Esophagus squamous epithelium (tissue), 5 donors: ENCODE results near the gene HAVCR1. TPM values are rescaled to one million over a fixed set of nuclear protein-coding genes. Genes with fewer than 3 reads are reported as not detected.
"Not testable (repeated sequence)": the region's sequence is repeated elsewhere in the genome, so short reads cannot be mapped to it uniquely, and the experiment has no call there.

Experiments used
- DNase-seq: peaks from one replicate; lab custom pipeline; 2025; lab: John Stamatoyannopoulos, UW
- H3K27ac ChIP-seq, 4 donors: fragments of 200-600 bp; sonication (generic); one replicate each; pipeline ENCODE4 v1.5.1; 2016 to 2019; ENCODE audit warnings: mild to moderate bottlenecking in 1 of 4
- H3K27me3 ChIP-seq, 4 donors: fragments of 200-600 bp; sonication (generic); 1 replicate in 3 of 4; 2 replicates in 1 of 4; pipeline versions ENCODE4 v1.5.1 to v1.6.0; 2017 to 2021; ENCODE audit warnings: antibody characterized with exemption in 1 of 4
- H3K36me3 ChIP-seq, 3 donors: fragments of 200-600 bp; sonication (generic); one replicate each; pipeline ENCODE4 v1.5.1; 2016 to 2019
- H3K4me1 ChIP-seq, 3 donors: fragments of 200-600 bp; sonication (generic); one replicate each; pipeline ENCODE4 v1.5.1; 2017 to 2019
- H3K4me3 ChIP-seq, 4 donors: fragments of 200-600 bp; sonication (generic); 1 replicate in 3 of 4; 2 replicates in 1 of 4; pipeline ENCODE4 v1.5.1; 2016 to 2019; ENCODE audit warnings: mild to moderate bottlenecking in 2 of 4, moderate library complexity in 1 of 4
- H3K9me3 ChIP-seq, 3 donors: fragments of 200-600 bp; sonication (generic); one replicate each; pipeline ENCODE4 v1.5.1; 2016 to 2019
- POLR2A ChIP-seq, 4 donors: fragments of 450-650 bp; IDR thresholded peaks; one replicate each; pipeline ENCODE4 v1.6.1; 2017; ENCODE audit warnings: antibody characterized with exemption in 4 of 4, mild to moderate bottlenecking in 4 of 4, moderate library complexity in 3 of 4
- WGBS, 2 donors: methylation state at CpG; one replicate each; pipeline ENCODE4 v1.1.5; 2018; 5-methylcytosine and 5-hydroxymethylcytosine counted together
- intact Hi-C: fragments of 100-400 bp; cut with DNase I; formaldehyde crosslinking; loops from one replicate; pipeline ENCODE4 v1.15.0; 2022
- total RNA-seq, 4 donors: library from RNA; depleted of rRNA; stranded (reverse); fragments of >200 nt; gene quantifications; one replicate each; pipeline ENCODE4 v1.1.0, GENCODE V29; 2016
- TF ChIP-seq, protein P1 (sequence below), 6 experiments: fragments of 450-650 bp in 4 of 6; fragments of 200-600 bp in 2 of 6; sonication (generic) in 2 of 6; IDR thresholded peaks; one replicate each; pipeline ENCODE4 v1.5.1; 2016 to 2019; ENCODE audit warnings: antibody characterized with exemption in 6 of 6, mild to moderate bottlenecking in 4 of 6, moderate library complexity in 4 of 6
- donor health status: DM: yes; HTN: yes; CAD: no.

The HAVCR1 gene
- total RNA-seq, 4 donors from 2014 or later: 0.19 TPM; not detected in 3

DNA sequence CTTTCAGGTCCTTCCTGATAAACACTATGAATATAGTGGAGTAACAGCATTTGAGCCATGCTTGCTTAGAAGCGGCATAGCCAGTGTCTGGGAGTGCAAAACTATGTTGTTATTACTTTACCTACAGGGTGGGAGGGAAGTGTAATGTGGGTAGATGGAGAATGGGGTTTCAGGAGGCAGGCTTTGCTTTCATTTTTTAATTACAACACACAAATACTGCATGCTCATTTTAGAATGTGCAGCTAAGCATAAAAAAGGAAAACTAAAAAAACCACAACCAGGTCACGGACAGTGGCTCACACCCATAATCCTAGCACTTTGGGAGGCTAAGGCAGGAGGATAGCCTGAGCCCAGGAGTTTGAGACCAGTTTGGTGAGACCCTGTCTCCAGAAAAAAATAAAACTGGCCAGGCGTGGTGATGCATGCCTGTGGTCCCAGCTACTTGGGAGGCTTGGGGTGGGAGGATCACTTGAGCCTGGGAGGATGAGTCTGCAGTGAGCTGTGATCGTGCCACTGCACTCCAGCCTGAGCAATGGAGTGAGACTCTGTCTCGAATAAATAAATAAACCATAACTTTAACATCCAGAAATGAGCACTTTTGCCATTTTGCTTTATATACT, 20.2 kb downstream of the HAVCR1 start:
- intact Hi-C loops: no loop called here
- WGBS, 2 donors: 70 to 82% methylated on average over 5 of the region's 5 CpGs
- H3K4me3 ChIP-seq: no peak overlapping the region
- no peaks in the 10 kb centered on the region for H3K9me3 ChIP-seq
- no peaks in the 10 kb centered on the region for H3K36me3 ChIP-seq
- no peak for DNase-seq
- H3K27me3 ChIP-seq: no peaks in the 10 kb centered on the region
- H3K4me1 ChIP-seq: no peaks in the 10 kb centered on the region
- TF ChIP-seq POLR2A (IDR thresholded peaks at IDR 0.05): no peak
- TF ChIP-seq, protein P1, sequence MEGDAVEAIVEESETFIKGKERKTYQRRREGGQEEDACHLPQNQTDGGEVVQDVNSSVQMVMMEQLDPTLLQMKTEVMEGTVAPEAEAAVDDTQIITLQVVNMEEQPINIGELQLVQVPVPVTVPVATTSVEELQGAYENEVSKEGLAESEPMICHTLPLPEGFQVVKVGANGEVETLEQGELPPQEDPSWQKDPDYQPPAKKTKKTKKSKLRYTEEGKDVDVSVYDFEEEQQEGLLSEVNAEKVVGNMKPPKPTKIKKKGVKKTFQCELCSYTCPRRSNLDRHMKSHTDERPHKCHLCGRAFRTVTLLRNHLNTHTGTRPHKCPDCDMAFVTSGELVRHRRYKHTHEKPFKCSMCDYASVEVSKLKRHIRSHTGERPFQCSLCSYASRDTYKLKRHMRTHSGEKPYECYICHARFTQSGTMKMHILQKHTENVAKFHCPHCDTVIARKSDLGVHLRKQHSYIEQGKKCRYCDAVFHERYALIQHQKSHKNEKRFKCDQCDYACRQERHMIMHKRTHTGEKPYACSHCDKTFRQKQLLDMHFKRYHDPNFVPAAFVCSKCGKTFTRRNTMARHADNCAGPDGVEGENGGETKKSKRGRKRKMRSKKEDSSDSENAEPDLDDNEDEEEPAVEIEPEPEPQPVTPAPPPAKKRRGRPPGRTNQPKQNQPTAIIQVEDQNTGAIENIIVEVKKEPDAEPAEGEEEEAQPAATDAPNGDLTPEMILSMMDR (IDR thresholded peaks at IDR 0.05): no peak
- no peak overlapping the region for H3K27ac ChIP-seq

DNA sequence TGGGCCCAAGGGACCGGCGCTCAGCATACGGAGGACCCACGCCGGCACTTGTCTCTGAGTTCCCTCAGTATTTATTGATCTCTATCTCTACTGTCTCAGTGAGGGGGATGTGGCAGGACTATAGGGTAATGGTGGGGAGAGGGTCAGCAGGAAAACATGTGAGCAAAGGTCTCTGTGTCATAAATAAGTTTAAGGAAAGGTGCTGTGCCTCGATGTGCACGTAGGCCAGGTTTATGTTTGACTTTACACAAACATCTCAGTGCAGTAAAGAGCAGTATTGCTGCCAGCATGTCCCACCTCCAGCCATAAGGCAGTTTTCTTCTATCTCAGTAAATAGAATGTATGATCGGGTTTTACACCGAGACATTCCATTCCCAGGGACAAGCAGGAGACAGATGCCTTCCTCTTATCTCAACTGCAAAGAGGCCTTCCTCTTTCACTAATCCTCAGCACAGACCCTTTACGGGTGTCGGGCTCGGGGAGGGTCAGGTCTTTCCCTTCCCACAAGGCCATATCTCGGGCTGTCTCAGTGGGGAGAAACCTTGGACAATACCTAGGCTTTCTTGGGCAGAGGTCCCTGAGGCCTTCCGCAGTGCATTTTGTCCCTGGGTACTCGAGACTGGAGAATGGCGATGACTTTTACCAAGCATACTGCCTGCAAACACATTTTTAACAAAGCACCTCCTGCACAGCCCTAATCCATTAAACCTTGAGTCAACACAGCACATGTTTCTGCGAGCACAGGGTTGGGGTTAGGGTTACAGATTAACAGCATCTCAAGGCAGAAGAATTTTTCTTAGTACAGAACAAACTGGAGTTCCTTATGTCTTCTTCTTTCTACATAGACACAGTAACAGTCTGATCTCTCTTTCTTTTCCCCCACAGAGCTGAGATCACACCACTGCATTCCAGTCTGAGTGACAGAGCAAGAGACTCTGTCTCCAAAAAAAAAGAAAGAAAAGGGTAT, 24.5 kb downstream of the HAVCR1 start:
- intact Hi-C loops, H3K9me3 ChIP-seq, H3K27ac ChIP-seq, H3K36me3 ChIP-seq, H3K4me3 ChIP-seq, DNase-seq, H3K27me3 ChIP-seq, H3K4me1 ChIP-seq: not testable (repeated sequence)
- 57 to 62% methylated on average over 12 to 17 of the region's 17 CpGs for WGBS, 2 donors

DNA sequence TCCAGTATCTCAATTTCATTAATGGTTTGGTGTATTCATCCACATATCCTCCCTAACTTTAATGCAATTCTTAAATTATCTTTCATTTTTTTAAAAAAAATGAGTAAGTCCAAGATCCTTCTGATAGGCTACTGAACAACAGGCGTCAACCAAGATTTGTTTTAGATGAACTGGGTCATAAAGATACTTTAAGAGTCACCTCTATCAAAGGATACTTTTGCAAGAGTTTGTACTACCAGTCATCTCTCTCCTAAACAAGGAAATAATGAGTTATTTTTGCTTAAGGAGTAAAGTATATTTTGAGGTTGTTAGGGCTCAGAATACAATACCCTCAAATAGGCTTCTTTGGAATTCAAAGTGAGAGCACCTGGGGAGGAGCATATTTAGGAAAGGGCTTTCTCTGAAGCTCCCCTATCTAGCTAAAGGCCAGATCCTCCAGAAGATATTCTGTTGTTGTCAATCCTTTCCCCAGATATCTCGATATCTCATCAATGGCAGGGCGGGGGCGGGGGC, 25.8 kb downstream of the HAVCR1 start:
- 72 to 94% methylated on average over 4 of the region's 4 CpGs for WGBS, 2 donors
- H3K9me3 ChIP-seq: no peaks in the 10 kb centered on the region
- no peak overlapping the region for H3K27ac ChIP-seq
- intact Hi-C loops: no loop called here
- no peak for DNase-seq
- TF ChIP-seq, protein P1 (IDR thresholded peaks at IDR 0.05): no peak
- TF ChIP-seq POLR2A (IDR thresholded peaks at IDR 0.05): no peak
- H3K36me3 ChIP-seq: no peaks in the 10 kb centered on the region
- no peaks in the 10 kb centered on the region for H3K27me3 ChIP-seq
- no peak overlapping the region for H3K4me3 ChIP-seq
- no peaks in the 10 kb centered on the region for H3K4me1 ChIP-seq

DNA sequence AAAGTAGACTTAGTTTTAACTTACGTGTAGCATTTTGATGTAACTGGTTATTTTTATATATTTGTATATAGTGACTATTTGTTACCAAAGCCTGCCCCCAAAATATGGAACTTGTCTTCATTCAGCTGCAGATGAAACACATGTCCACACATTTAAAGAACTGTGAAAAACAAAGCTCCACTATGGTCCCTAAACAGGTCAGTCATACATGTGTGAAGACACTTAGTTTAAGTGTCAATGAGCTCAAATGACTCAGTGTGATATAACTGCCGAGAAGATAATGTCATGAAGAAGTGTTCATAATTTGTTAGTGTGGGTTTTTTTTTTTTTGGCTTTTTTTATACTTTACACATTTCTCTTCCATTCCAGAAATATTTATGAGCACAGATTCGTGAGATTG, 28.2 kb downstream of the HAVCR1 start:
- no peak for DNase-seq
- no peaks in the 10 kb centered on the region for H3K9me3 ChIP-seq
- WGBS, 2 donors: 47 to 48% methylated on average over 3 of the region's 3 CpGs
- H3K4me3 ChIP-seq: no peak overlapping the region
- no peak for TF ChIP-seq POLR2A (IDR thresholded peaks at IDR 0.05)
- TF ChIP-seq, protein P1 (IDR thresholded peaks at IDR 0.05): no peak
- H3K36me3 ChIP-seq: no peaks in the 10 kb centered on the region
- H3K27me3 ChIP-seq: no peaks in the 10 kb centered on the region
- H3K27ac ChIP-seq: no peak overlapping the region
- no peaks in the 10 kb centered on the region for H3K4me1 ChIP-seq
- intact Hi-C loops: no loop called here

DNA sequence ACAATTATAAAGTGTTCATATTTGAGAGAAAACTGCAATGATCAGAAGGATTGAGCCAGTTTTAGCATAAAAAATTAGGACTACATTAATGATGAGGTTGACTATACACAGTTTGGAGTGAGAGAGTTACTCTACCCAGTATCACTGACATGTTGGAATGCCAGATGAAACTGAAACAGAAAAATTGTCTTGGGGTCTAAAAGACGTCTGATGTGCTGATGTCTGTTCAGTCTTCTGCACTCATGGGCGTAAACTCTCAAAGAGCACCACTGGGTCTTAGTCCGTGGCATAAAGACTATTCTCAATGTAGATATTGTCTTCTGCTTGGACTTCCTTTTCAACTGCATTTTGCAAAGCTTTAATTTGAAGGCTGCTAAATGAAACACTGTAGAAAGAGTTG, 29.5 kb downstream of the HAVCR1 start:
- no peaks in the 10 kb centered on the region for H3K4me1 ChIP-seq
- H3K4me3 ChIP-seq: no peak overlapping the region
- intact Hi-C loops: no loop called here
- no peaks in the 10 kb centered on the region for H3K9me3 ChIP-seq
- no peaks in the 10 kb centered on the region for H3K27me3 ChIP-seq
- H3K36me3 ChIP-seq: no peaks in the 10 kb centered on the region
- TF ChIP-seq, protein P1 (IDR thresholded peaks at IDR 0.05): no peak
- no peak for TF ChIP-seq POLR2A (IDR thresholded peaks at IDR 0.05)
- DNase-seq: no peak
- WGBS, 2 donors: 73% methylated on average over 3 of the region's 3 CpGs
- no peak overlapping the region for H3K27ac ChIP-seq

DNA sequence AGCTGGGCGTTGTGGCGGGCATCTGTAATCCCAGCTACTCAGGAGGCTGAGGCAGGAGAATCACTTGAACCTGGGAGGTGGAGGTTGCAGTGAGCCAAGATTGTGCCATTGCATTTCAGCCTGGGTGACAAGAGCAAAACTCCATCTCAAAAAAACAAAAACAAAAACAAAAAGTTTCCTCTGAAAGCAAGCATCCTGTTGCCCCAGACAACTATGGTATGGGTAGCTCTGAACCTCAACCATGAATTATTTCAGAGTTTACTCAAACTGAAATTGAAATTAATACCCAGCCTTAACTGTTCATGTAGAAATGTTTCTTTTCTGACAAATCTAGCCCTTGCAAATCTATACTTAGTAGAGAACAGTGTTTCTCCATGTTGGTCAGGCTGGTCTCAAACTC, 31.3 kb downstream of the HAVCR1 start:
- intact Hi-C loops: not testable (repeated sequence)
- 92% methylated on average over 2 of the region's 2 CpGs; no CpG with 5 or more reads in 1 of the 2 donors for WGBS, 2 donors

More for the DNA sequence above, 31.3 kb downstream of the HAVCR1 start:
- H3K27ac ChIP-seq, H3K4me1 ChIP-seq, H3K36me3 ChIP-seq, H3K4me3 ChIP-seq, H3K27me3 ChIP-seq, DNase-seq, H3K9me3 ChIP-seq: not testable (repeated sequence)
